RWPE2 (cell line): ENCODE results near the gene STEAP3.

ENCODE experiments used
- ATAC-seq: fragments of 200-7000 bp; cut with Tn5 transposase; 3 replicates; pipeline ENCODE4 v1.9.1; 2021; ENCODE audit warnings: low read depth
- DNase-seq: peaks from one replicate; pipeline ENCODE4 v3.0.0-alpha.2; 2020; ENCODE audit warnings: low spot score
- H3K27ac ChIP-seq: fragments of 450-650 bp; 2 replicates; pipeline ENCODE4 v1.5.1; 2017; ENCODE audit warnings: mild to moderate bottlenecking; ENCODE audit not compliant: poor library complexity, severe bottlenecking
- H3K27me3 ChIP-seq: fragments of 250-450 bp; sonication (Bioruptor Pico); 2 replicates; pipeline ENCODE4 v1.5.1; 2021; ENCODE audit warnings: mild to moderate bottlenecking, moderate library complexity; ENCODE audit not compliant: insufficient read depth, poor library complexity, severe bottlenecking
- H3K36me3 ChIP-seq: fragments of 250-450 bp; sonication (Bioruptor Pico); 2 replicates; pipeline ENCODE4 v1.5.1; 2020; ENCODE audit warnings: low read depth, mild to moderate bottlenecking, moderate library complexity
- H3K4me1 ChIP-seq: fragments of 250-450 bp; sonication (Bioruptor Pico); 2 replicates; pipeline ENCODE4 v1.5.1; 2021; ENCODE audit warnings: mild to moderate bottlenecking, moderate library complexity; ENCODE audit not compliant: insufficient read depth, poor library complexity, severe bottlenecking
- H3K4me3 ChIP-seq: fragments of 250-450 bp; sonication (Bioruptor Pico); 2 replicates; pipeline ENCODE4 v1.5.1; 2021; ENCODE audit warnings: mild to moderate bottlenecking, moderate library complexity; ENCODE audit not compliant: severe bottlenecking
- H3K9me3 ChIP-seq: fragments of 250-450 bp; sonication (Bioruptor Pico); 2 replicates; pipeline ENCODE4 v1.5.1; 2021; ENCODE audit warnings: mild to moderate bottlenecking, moderate library complexity; ENCODE audit not compliant: severe bottlenecking
- CTCF ChIP-seq: fragments of 450-650 bp; IDR thresholded peaks from one replicate; pipeline ENCODE4 v1.5.1; 2017; ENCODE audit warnings: mild to moderate bottlenecking, moderate library complexity; ENCODE audit not compliant: poor library complexity, severe bottlenecking

STEAP3 gene

GRCh38 chr2:119220720-119221301 is 2.8 kb upstream of the STEAP3 start:
- no peaks in the 10 kb centered on the region for H3K36me3 ChIP-seq
- no peak overlapping the region for H3K4me3 ChIP-seq
- TF ChIP-seq CTCF, result no peak
- no peaks in the 10 kb centered on the region for H3K9me3 ChIP-seq
- ATAC-seq, result no peak
- H3K27me3 ChIP-seq, result no peaks in the 10 kb centered on the region
- DNase-seq, result no peak
- no peak overlapping the region for H3K27ac ChIP-seq
- peaks cover 17% of the 10 kb centered on the region for H3K4me1 ChIP-seq

GRCh38 chr2:119221609-119222008 is 2.0 kb upstream of the STEAP3 start:
- no peak overlapping the region for H3K4me3 ChIP-seq
- DNase-seq, result no peak
- no peak for TF ChIP-seq CTCF
- no peaks in the 10 kb centered on the region for H3K27me3 ChIP-seq
- no peaks in the 10 kb centered on the region for H3K36me3 ChIP-seq
- no peak for ATAC-seq
- H3K9me3 ChIP-seq, result no peaks in the 10 kb centered on the region
- no peak overlapping the region for H3K27ac ChIP-seq
- peaks cover 17% of the 10 kb centered on the region for H3K4me1 ChIP-seq

GRCh38 chr2:119222213-119222612 is 1.4 kb upstream of the STEAP3 start:
- DNase-seq (no peak), ATAC-seq (no peak)
- Histone ChIP-seq H3K4me3 (no peak overlapping the region), H3K27ac (no peak overlapping the region), H3K36me3 (no peaks in the 10 kb centered on the region), H3K27me3 (no peaks in the 10 kb centered on the region), H3K9me3 (no peaks in the 10 kb centered on the region), H3K4me1 (peaks cover 15% of the 10 kb centered on the region)
- TF ChIP-seq CTCF, result no peak

GRCh38 chr2:119222863-119223520 is 642 bp upstream of the STEAP3 start:
- no peaks in the 10 kb centered on the region for H3K36me3 ChIP-seq
- no peak for TF ChIP-seq CTCF
- ATAC-seq, result no peak

GRCh38 chr2:119224391-119225104 is 914 bp downstream of the STEAP3 start:
- Histone ChIP-seq H3K36me3 (no peaks in the 10 kb centered on the region), H3K4me1 (no peaks in the 10 kb centered on the region), H3K9me3 (no peaks in the 10 kb centered on the region), H3K27me3 (no peaks in the 10 kb centered on the region), H3K27ac (no peak overlapping the region), H3K4me3 (peak overlapping the region; percentile 59)
- no peak for TF ChIP-seq CTCF
- ATAC-seq (no peak), DNase-seq (no peak)

More at GRCh38 chr2:119222863-119223520, 642 bp upstream of the STEAP3 start:
- no peaks in the 10 kb centered on the region for H3K27me3 ChIP-seq
- no peaks in the 10 kb centered on the region for H3K9me3 ChIP-seq
- no peak overlapping the region for H3K27ac ChIP-seq
- H3K4me3 ChIP-seq, result peak overlapping the region; percentile 59
- peaks cover 9% of the 10 kb centered on the region for H3K4me1 ChIP-seq
- DNase-seq, result no peak
